Osteoblast (primary cell): ENCODE results near the gene PHACTR1. TPM values are rescaled to one million over a fixed set of nuclear protein-coding genes. Genes with fewer than 3 reads are reported as not detected.
A peak's percentile ranks its signal among the peaks of the same experiment; 100 is the strongest.

Experiments
- DNase-seq: peaks from one replicate; pipeline ENCODE4 v3.0.0; 2011; ENCODE audit warnings: low spot score, mixed read lengths; ENCODE audit not compliant: insufficient read length; ENCODE audit errors: missing footprints
- H2AFZ ChIP-seq: 2 replicates; pipeline ENCODE4 v1.6.0; 2011; ENCODE audit warnings: mild to moderate bottlenecking, low read length
- H3K27ac ChIP-seq: 2 replicates; pipeline ENCODE4 v1.5.1; 2011; ENCODE audit warnings: mild to moderate bottlenecking, low read depth, low read length, moderate library complexity
- H3K27me3 ChIP-seq: 2 replicates; pipeline ENCODE4 v1.6.0; 2012; ENCODE audit warnings: mild to moderate bottlenecking, control low read depth, inconsistent platforms, low read length, moderate library complexity; ENCODE audit not compliant: insufficient read depth
- H3K36me3 ChIP-seq: 2 replicates; pipeline ENCODE4 v1.5.1; 2011; ENCODE audit warnings: mild to moderate bottlenecking, low read length, control low read depth, moderate library complexity; ENCODE audit not compliant: insufficient read depth
- H3K4me1 ChIP-seq: 2 replicates; pipeline ENCODE4 v1.5.1; 2011; ENCODE audit warnings: mild to moderate bottlenecking, low read length, control low read depth, moderate library complexity; ENCODE audit not compliant: insufficient read depth
- H3K4me2 ChIP-seq: 2 replicates; pipeline ENCODE4 v1.6.0; 2011; ENCODE audit warnings: mild to moderate bottlenecking, low read length; ENCODE audit not compliant: insufficient read depth
- H3K4me3 ChIP-seq: fragments of 200-600 bp; sonication (generic); 3 replicates; pipeline ENCODE4 v1.5.1; 2012; ENCODE audit warnings: mild to moderate bottlenecking, low read length, inconsistent platforms; ENCODE audit not compliant: insufficient read depth
- H3K79me2 ChIP-seq: 2 replicates; pipeline ENCODE4 v1.6.0; 2012; ENCODE audit warnings: mild to moderate bottlenecking, low read length, control low read depth, inconsistent platforms; ENCODE audit not compliant: insufficient read depth
- H3K9me3 ChIP-seq: 2 replicates; pipeline ENCODE4 v1.5.1; 2011; ENCODE audit warnings: low read depth, low read length, control low read depth
- H4K20me1 ChIP-seq: 2 replicates; pipeline ENCODE4 v1.6.0; 2012; ENCODE audit warnings: mild to moderate bottlenecking, low read length, control low read depth; ENCODE audit not compliant: insufficient read depth
- CTCF ChIP-seq: IDR thresholded peaks from 2 replicates; pipeline ENCODE4 v1.5.1; 2011; ENCODE audit warnings: mild to moderate bottlenecking, low read depth, low read length, moderate library complexity; ENCODE audit errors: extremely low read depth
- total RNA-seq: library from RNA; depleted of rRNA; stranded (reverse); fragments of >200 nt; gene quantifications from 2 replicates; pipeline ENCODE4 v1.2.3, GENCODE V29; 2012

PHACTR1 gene
- total RNA-seq, 1 donor = 0.36 TPM

GRCh38 chr6:13280254-13280653 lies 563.7 kb downstream of the PHACTR1 start:
- no peaks in the 10 kb centered on the region for H3K27me3 ChIP-seq
- H3K36me3 ChIP-seq = no peaks in the 10 kb centered on the region
- H4K20me1 ChIP-seq = no peaks in the 10 kb centered on the region
- H3K4me2 ChIP-seq = no peak overlapping the region
- no peaks in the 10 kb centered on the region for H3K9me3 ChIP-seq
- no peak overlapping the region for H3K4me3 ChIP-seq
- H3K4me1 ChIP-seq = no peaks in the 10 kb centered on the region
- TF ChIP-seq CTCF = no peak
- DNase-seq = no peak
- no peaks in the 10 kb centered on the region for H3K79me2 ChIP-seq
- H3K27ac ChIP-seq = no peak overlapping the region
- H2AFZ ChIP-seq = no peak overlapping the region

GRCh38 chr6:13281686-13282085 lies 565.1 kb downstream of the PHACTR1 start:
- Histone ChIP-seq H3K27me3 (no peaks in the 10 kb centered on the region), H3K79me2 (no peaks in the 10 kb centered on the region), H3K9me3 (no peaks in the 10 kb centered on the region), H3K27ac (no peak overlapping the region), H2AFZ (no peak overlapping the region), H3K4me1 (no peaks in the 10 kb centered on the region), H3K4me3 (no peak overlapping the region), H3K36me3 (no peaks in the 10 kb centered on the region), H3K4me2 (no peak overlapping the region), H4K20me1 (no peaks in the 10 kb centered on the region)
- no peak for TF ChIP-seq CTCF
- peak; percentile 50 for DNase-seq

- Histone ChIP-seq H3K27me3 (no peaks in the 10 kb centered on the region), H3K9me3 (no peaks in the 10 kb centered on the region), H3K27ac (no peak overlapping the region), H3K79me2 (no peaks in the 10 kb centered on the region), H3K4me1 (no peaks in the 10 kb centered on the region), H4K20me1 (no peaks in the 10 kb centered on the region), H3K36me3 (no peaks in the 10 kb centered on the region), H3K4me2 (no peak overlapping the region), H3K4me3 (no peak overlapping the region), H2AFZ (no peak overlapping the region)
- DNase-seq = no peak
- no peak for TF ChIP-seq CTCF
Measured at GRCh38 chr6:13282393-13283069, 566.0 kb downstream of the PHACTR1 start.

- Histone ChIP-seq H4K20me1 (no peaks in the 10 kb centered on the region), H3K36me3 (no peaks in the 10 kb centered on the region), H3K9me3 (no peaks in the 10 kb centered on the region), H3K79me2 (no peaks in the 10 kb centered on the region), H2AFZ (no peak overlapping the region), H3K27me3 (no peaks in the 10 kb centered on the region), H3K27ac (no peak overlapping the region), H3K4me1 (no peaks in the 10 kb centered on the region), H3K4me3 (no peak overlapping the region), H3K4me2 (no peak overlapping the region)
- no peak for TF ChIP-seq CTCF
- no peak for DNase-seq
Measured at GRCh38 chr6:13283331-13283730, 566.8 kb downstream of the PHACTR1 start.
